ENCODE results near the gene ZHX3.

The ZHX3 gene, protein sequence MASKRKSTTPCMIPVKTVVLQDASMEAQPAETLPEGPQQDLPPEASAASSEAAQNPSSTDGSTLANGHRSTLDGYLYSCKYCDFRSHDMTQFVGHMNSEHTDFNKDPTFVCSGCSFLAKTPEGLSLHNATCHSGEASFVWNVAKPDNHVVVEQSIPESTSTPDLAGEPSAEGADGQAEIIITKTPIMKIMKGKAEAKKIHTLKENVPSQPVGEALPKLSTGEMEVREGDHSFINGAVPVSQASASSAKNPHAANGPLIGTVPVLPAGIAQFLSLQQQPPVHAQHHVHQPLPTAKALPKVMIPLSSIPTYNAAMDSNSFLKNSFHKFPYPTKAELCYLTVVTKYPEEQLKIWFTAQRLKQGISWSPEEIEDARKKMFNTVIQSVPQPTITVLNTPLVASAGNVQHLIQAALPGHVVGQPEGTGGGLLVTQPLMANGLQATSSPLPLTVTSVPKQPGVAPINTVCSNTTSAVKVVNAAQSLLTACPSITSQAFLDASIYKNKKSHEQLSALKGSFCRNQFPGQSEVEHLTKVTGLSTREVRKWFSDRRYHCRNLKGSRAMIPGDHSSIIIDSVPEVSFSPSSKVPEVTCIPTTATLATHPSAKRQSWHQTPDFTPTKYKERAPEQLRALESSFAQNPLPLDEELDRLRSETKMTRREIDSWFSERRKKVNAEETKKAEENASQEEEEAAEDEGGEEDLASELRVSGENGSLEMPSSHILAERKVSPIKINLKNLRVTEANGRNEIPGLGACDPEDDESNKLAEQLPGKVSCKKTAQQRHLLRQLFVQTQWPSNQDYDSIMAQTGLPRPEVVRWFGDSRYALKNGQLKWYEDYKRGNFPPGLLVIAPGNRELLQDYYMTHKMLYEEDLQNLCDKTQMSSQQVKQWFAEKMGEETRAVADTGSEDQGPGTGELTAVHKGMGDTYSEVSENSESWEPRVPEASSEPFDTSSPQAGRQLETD

DNA sequence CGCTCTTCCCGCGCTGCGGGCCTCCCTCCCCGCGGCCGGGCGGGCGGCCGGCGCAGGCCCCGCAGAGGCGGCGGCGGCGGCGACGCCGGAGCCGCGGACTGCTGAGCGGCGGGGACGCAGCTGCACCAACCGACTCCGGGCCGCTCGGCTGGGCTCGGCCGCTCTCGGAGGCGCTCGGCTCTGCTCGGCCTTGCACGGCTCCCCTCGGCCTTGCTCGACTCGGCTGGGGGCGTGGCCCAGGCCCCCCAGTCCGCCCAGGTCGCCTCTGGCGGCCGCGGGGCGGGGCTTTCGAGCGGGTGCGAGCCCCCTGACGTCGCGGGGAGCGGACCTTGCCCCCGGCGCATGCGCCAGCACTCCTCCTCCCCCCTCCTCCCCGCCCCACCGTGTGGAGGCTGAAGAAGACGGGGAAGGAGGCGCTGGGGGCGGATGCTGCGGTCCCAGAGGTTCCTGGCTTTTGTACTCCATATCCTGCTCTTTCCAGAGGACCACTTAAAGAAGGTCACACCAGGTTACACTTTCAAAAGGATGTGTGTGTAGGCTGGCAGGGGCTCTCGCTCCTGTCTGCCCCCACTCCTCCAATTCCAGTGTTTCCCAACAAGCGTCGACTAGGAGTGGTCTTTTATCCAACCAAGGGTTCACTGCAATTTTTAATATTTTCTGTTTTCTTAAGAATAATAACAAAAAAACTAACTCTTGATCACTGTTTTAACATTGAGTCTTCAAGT is at the start of gene ZHX3:
Gene ZHX3 (minus strand): TSS at position 186 of the 725 bp plus-strand sequence. CDS start 112,815 bp downstream, outside the sequence.
- TF ChIP-seq, protein P1, sequence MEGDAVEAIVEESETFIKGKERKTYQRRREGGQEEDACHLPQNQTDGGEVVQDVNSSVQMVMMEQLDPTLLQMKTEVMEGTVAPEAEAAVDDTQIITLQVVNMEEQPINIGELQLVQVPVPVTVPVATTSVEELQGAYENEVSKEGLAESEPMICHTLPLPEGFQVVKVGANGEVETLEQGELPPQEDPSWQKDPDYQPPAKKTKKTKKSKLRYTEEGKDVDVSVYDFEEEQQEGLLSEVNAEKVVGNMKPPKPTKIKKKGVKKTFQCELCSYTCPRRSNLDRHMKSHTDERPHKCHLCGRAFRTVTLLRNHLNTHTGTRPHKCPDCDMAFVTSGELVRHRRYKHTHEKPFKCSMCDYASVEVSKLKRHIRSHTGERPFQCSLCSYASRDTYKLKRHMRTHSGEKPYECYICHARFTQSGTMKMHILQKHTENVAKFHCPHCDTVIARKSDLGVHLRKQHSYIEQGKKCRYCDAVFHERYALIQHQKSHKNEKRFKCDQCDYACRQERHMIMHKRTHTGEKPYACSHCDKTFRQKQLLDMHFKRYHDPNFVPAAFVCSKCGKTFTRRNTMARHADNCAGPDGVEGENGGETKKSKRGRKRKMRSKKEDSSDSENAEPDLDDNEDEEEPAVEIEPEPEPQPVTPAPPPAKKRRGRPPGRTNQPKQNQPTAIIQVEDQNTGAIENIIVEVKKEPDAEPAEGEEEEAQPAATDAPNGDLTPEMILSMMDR (IDR thresholded peaks at IDR 0.05; ENCODE audit: low read depth, low read length): no peak
- DNase-seq (ENCODE audit: extremely low read depth, low read depth): peak; percentile 90

DNA sequence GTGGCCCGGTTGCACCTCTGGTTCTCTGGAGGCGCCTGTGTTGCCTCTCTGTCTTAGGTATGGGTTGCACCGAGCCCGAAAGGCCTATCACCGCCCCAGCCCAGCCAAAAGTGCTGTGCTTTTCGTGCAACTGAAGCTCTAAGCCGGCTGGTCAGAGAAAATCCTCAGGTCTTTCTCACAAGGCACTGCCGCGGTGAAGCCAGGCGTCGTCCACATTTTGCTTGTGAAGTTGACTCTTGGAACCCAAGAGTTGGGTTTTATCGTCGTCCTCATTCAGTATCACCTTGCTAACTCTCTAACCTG is 49.8 kb upstream of the ZHX3 start:
- TF ChIP-seq, protein P1 (IDR thresholded peaks at IDR 0.05; ENCODE audit: low read depth, low read length): no peak

DNA sequence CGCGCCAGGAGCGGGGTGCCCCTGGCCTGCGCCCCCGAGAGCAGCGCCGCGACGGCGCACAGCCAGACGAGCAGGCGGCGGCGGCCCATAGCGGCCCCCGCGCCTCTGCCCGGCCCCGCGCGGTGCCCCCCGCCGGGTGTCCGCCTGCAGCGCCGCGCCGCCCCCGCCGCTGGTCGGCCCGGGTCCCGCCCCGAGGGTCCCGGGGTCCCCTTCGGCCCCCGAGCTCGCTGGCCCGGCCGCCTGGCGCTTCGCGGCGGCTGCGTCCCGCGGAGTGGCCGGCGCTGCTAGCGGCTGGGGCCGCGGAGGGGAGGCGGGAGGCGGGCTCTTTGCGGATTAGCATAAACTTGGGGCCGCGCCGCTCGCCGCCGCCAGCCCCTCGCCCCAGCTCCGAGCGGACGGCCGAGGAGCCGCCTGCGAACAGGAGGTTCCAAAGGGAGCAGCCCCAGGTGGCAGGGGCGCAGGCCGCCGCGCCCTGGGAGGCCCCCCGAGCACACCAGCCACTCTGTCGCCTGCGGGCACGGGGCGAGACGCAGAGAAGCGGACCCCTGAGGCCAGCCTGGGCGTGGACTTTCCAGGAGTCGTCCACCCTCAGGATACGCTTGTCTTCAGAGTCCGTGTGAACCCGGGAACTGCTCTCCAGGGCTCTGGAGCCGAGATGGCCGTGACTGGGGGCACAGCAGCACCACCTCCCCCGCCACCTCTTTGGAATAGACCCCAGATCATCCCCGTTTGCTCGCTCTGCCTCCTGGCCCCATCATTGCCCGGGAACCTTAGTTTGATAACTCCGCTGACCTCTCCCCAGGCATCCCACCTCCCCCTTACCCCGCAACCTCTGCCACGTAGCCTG is 49.2 kb upstream of the ZHX3 start, which contains the start of gene EMILIN3:
Gene EMILIN3 (minus strand): TSS at position 273 of the 847 bp plus-strand sequence. CDS start 184 bp downstream, at position 89.
- no peak for DNase-seq (ENCODE audit: extremely low read depth, low read depth)
- TF ChIP-seq, protein P1 (IDR thresholded peaks at IDR 0.05; ENCODE audit: low read depth, low read length): no peak

More for the DNA sequence above, 49.8 kb upstream of the ZHX3 start:
- DNase-seq (ENCODE audit: extremely low read depth, low read depth): no peak

DNA sequence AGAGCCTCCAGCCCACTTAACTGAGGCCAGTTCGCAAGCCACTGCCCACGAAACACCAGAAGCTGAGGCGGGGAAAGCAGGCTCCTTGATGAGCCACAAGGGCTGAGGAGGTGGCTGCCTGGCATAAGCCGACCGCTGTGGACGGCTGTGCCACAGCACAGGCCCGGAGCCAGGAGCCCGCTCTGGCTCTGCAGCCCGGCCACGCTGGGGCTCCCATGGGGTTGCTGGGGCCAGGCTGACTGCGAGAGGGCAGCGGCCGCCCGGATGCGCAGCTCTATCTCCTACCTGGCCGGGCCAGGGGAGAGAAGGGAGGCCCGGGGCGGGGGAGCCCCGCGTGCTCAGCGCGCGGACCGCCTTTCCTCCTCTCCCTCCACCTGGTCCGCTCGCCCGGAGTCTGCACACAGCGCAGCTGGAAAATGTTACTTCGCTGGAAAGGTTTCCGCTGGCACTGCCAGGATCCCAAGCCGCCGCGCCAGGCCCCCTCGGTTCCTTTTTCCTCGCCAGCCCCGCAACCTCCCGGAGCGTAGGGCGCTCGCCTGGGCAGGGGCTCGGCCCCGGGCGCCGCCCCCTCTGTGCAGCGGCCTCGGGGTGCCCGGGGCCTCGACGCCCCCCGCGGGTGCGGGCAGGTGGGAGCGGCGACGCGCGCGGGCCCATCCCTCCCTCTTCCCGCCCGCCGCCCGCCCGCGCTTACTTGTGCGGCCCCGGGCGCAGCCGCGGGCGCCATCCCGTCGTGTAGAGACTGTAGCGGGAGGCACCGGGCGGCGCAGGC is 48.4 kb upstream of the ZHX3 start:
- TF ChIP-seq, protein P1 (IDR thresholded peaks at IDR 0.05; ENCODE audit: low read depth, low read length): no peak
- no peak for DNase-seq (ENCODE audit: extremely low read depth, low read depth)

DNA sequence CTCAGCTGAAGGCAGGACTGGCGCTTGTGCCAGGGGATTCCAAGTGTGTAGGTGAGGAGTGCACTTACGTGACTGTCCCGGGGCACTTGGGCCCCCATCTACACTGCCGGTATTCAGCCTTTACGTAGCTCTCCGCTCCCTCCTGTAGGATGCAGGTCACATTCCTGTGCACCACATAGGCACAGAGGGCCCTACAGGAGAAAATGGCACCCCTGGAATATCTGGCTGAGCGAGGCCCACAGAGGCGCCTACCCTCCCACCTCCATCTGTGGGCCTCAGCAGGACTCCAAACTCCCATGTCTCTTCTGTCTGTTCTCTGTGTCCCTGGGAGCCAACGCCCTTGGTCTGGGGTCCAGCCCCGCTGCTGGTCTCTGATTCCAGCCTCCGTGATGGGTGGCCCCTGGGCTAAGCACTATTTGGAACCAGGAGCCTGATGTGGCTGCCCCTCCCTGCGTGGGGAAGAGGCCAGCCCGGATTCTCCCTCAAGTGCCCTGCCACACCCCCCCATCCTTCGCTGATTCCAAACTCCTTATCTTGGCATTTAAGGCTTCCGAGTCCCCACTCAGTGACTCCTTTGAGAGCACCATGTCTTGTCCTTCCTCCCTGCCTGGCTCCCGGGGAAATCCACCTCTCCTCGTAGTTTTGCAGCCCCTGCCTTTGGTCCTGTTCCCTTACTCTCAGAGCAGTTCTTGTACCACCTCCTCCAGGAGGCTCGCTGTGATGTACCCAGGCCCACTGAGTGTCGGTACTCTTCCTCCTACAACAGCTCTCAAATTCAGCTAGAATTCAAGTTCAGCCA is 47.6 kb upstream of the ZHX3 start:
- no peak for DNase-seq (ENCODE audit: extremely low read depth, low read depth)
- TF ChIP-seq, protein P1 (IDR thresholded peaks at IDR 0.05; ENCODE audit: low read depth, low read length): no peak

All from AG09319 (cell line).